ENCODE data around the gene SARNP.

The SARNP gene

GRCh38 chr12:55850401-55850800, 32.9 kb upstream of the SARNP start:
- Histone ChIP-seq H3K27me3 (ENCODE audit: insufficient read depth, low read depth) (no peaks in the 10 kb centered on the region; the same call in 1 of the 2 replicates), H3K9ac (no peak overlapping the region), H4K20me1 (ENCODE audit: insufficient read depth) (no peaks in the 10 kb centered on the region), H3K27ac (no peak overlapping the region), H3K79me2 (ENCODE audit: insufficient read depth, low read depth) (no peaks in the 10 kb centered on the region), H3K4me3 (IDR thresholded peaks at IDR 0.05; ENCODE audit: insufficient read depth, low read depth, low read length) (no peak overlapping the region), H3K4me1 (ENCODE audit: low read depth, poor library complexity, severe bottlenecking) (no peaks in the 10 kb centered on the region), H2AFZ (ENCODE audit: low read depth) (no peak overlapping the region), H3K4me2 (no peak overlapping the region), H3K36me3 (ENCODE audit: insufficient read depth) (no peaks in the 10 kb centered on the region)
- TF ChIP-seq CTCF (conservative IDR thresholded peaks at IDR 0.05; ENCODE audit: low read depth, low read length): no peak

DNA sequence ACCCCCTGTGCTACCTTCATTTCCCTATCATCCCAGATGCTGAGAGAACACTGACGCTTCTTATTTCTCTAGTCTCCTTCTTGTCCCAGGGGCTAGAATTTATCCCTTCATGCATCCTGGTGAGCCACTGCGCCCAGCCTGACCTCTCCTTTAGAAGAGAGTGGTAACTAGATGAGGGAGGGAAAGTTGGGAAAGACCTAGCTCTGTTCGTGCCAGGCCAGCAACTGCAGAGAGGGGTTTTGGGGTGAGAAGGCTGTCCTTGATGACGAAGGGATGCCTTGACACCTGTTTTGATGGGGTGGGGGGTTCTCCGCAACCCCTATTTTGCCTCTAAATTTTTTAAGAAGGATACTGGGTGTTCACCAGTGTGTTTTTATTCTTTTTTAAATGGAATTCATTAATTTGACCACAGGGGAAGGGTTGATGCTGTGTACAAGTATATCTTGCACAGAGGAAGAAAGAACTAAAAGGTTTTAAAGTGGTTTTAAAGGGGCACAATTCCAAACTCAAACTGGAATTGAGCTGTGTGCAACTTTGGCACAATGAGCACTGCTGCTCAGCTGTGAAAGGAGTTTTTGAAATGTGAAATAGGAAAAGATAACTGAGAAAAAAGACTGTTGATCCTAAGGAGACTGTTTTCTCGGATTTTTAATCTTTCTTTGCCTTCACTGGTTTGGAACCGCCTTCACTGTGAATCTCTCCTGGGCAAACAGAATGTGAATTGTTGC, 32.3 kb upstream of the SARNP start:
- no peak overlapping the region for H3K27ac ChIP-seq
- H3K36me3 ChIP-seq (ENCODE audit: insufficient read depth): no peaks in the 10 kb centered on the region
- no peaks in the 10 kb centered on the region; the same call in 1 of the 2 replicates for H3K27me3 ChIP-seq (ENCODE audit: insufficient read depth, low read depth)
- no peak overlapping the region for H3K4me2 ChIP-seq
- no peaks in the 10 kb centered on the region for H3K4me1 ChIP-seq (ENCODE audit: low read depth, poor library complexity, severe bottlenecking)
- H2AFZ ChIP-seq (ENCODE audit: low read depth): no peak overlapping the region
- H4K20me1 ChIP-seq (ENCODE audit: insufficient read depth): no peaks in the 10 kb centered on the region
- TF ChIP-seq CTCF (conservative IDR thresholded peaks at IDR 0.05; ENCODE audit: low read depth, low read length): no peak
- no peaks in the 10 kb centered on the region for H3K79me2 ChIP-seq (ENCODE audit: insufficient read depth, low read depth)
- no peak overlapping the region for H3K9ac ChIP-seq
- H3K4me3 ChIP-seq (IDR thresholded peaks at IDR 0.05; ENCODE audit: insufficient read depth, low read depth, low read length): no peak overlapping the region

DNA sequence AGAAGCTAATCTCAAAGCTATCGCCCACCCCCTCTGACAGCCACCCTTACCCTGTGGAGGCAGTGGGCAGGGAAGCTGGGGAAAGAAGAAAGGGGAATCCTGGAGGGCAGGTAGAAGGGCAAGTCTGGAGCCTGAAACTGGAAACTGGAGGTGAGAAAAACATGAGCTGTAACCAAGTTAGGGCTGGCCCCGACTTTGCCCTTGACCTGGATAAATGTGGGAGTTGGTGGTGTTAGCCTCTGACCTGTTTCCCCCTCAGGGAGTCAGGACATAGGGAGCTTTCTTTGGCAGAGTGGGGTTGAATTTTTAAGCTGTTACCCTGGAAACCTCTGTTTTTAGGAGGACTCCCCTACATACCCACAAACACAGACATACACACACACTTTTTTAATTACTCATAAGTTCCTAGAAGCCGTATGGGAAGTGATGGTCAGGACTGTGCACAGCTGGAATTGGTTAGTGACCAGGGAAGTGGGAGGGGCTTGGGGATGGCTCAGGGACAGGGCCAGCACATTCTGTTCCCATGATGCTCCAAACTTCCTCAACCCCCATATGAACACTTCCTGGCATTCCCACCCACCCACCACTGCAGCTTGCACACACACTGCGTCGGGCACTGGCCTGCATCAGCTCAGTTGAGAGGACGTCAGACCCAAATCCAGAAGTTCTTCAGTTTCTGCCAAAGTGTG, 30.2 kb upstream of the SARNP start:
- Histone ChIP-seq H3K27ac (no peak overlapping the region), H3K79me2 (ENCODE audit: insufficient read depth, low read depth) (no peaks in the 10 kb centered on the region), H3K4me3 (IDR thresholded peaks at IDR 0.05; ENCODE audit: insufficient read depth, low read depth, low read length) (no peak overlapping the region), H3K4me1 (ENCODE audit: low read depth, poor library complexity, severe bottlenecking) (no peaks in the 10 kb centered on the region), H2AFZ (ENCODE audit: low read depth) (no peak overlapping the region), H3K36me3 (ENCODE audit: insufficient read depth) (no peaks in the 10 kb centered on the region), H3K27me3 (ENCODE audit: insufficient read depth, low read depth) (no peaks in the 10 kb centered on the region; the same call in 1 of the 2 replicates), H3K9ac (no peak overlapping the region), H3K4me2 (no peak overlapping the region), H4K20me1 (ENCODE audit: insufficient read depth) (no peaks in the 10 kb centered on the region)
- no peak for TF ChIP-seq CTCF (conservative IDR thresholded peaks at IDR 0.05; ENCODE audit: low read depth, low read length)

DNA sequence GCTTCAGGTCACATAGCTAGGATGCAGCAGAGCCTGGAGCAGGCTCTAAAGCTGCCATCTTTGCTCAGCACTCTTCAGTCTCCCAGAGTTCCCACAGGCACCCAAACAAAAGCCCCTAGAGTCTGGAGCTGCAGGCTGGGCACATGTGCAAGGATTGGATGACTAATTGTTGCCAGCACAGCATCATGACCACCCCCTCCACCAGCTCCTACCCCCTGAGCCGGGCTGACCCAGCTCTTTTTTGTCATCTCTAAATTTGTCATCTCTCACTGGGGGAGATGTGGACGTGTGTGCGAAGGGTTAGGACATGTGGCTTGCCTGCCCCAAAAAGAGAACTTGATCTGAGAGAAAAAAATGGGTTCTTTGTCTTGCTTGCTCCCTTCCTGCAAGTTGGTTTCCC, 29.5 kb upstream of the SARNP start:
- no peaks in the 10 kb centered on the region for H3K79me2 ChIP-seq (ENCODE audit: insufficient read depth, low read depth)
- H3K27me3 ChIP-seq (ENCODE audit: insufficient read depth, low read depth): no peaks in the 10 kb centered on the region; the same call in 1 of the 2 replicates
- no peak overlapping the region for H3K27ac ChIP-seq
- no peak for TF ChIP-seq CTCF (conservative IDR thresholded peaks at IDR 0.05; ENCODE audit: low read depth, low read length)
- no peak overlapping the region for H2AFZ ChIP-seq (ENCODE audit: low read depth)
- no peak overlapping the region for H3K9ac ChIP-seq
- H3K4me3 ChIP-seq (IDR thresholded peaks at IDR 0.05; ENCODE audit: insufficient read depth, low read depth, low read length): no peak overlapping the region
- no peaks in the 10 kb centered on the region for H3K36me3 ChIP-seq (ENCODE audit: insufficient read depth)
- H3K4me1 ChIP-seq (ENCODE audit: low read depth, poor library complexity, severe bottlenecking): no peaks in the 10 kb centered on the region
- no peaks in the 10 kb centered on the region for H4K20me1 ChIP-seq (ENCODE audit: insufficient read depth)
- H3K4me2 ChIP-seq: no peak overlapping the region

All from KMS-11 (cell line).